Brain microvascular endothelial cell (primary cell): ENCODE measurements around the gene PIAS4.
A peak's percentile ranks its signal among the peaks of the same experiment; 100 is the strongest.

Experiments
- DNase-seq: peaks from one replicate; pipeline ENCODE4 v3.0.0-alpha.2; 2020
- H3K27ac ChIP-seq: fragments of 250-450 bp; sonication (Bioruptor Pico); 2 replicates; pipeline ENCODE4 v1.5.1; 2020; ENCODE audit warnings: mild to moderate bottlenecking, moderate library complexity
- H3K27me3 ChIP-seq: fragments of 250-450 bp; sonication (Bioruptor Pico); replicated peaks from 2 replicates; pipeline ENCODE4 v1.5.1; 2020; ENCODE audit warnings: mild to moderate bottlenecking
- H3K36me3 ChIP-seq: fragments of 250-450 bp; sonication (Bioruptor Pico); replicated peaks from 2 replicates; pipeline ENCODE4 v1.5.1; 2020; ENCODE audit warnings: mild to moderate bottlenecking
- H3K4me3 ChIP-seq: 2 replicates; pipeline ENCODE4 v1.5.1; 2011; ENCODE audit warnings: low read depth, mild to moderate bottlenecking, control low read depth, low read length, moderate library complexity
- in situ Hi-C: cut with HindIII; loops from 2 replicates; pipeline ENCODE4 v1.10.0; 2017; ENCODE audit warnings: low sequenced_read_pairs, low pct_ligation_motif_present
- TF ChIP-seq, protein P1 (sequence below): IDR thresholded peaks from 2 replicates; pipeline ENCODE4 v1.5.1; 2011; ENCODE audit warnings: low read depth, mild to moderate bottlenecking, moderate library complexity, low read length, control low read depth, inconsistent platforms; ENCODE audit errors: missing control alignments

PIAS4 gene

DNA sequence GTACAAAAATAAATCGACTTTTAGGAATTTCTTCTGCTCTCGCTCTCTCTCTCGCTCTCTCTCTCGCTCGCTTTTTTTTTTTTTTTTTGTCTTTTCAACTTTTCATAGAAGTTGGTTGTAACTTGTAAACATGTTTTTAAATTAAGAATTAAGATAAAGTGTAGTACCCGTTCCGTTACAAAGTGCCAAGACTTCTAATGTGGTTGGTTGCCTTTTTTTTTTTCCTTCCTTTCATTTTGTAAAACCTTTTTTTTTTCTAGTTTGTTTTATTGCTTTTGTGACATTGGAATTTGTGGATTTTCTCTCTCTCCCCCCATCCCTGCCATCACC is 38.8 kb downstream of the PIAS4 start:
- in situ Hi-C loops, result no loop called here
- Histone ChIP-seq H3K4me3 (no peak overlapping the region), H3K36me3 (peaks cover 32% of the 10 kb centered on the region), H3K27ac (no peak overlapping the region), H3K27me3 (no peaks in the 10 kb centered on the region)
- TF ChIP-seq, protein P1, sequence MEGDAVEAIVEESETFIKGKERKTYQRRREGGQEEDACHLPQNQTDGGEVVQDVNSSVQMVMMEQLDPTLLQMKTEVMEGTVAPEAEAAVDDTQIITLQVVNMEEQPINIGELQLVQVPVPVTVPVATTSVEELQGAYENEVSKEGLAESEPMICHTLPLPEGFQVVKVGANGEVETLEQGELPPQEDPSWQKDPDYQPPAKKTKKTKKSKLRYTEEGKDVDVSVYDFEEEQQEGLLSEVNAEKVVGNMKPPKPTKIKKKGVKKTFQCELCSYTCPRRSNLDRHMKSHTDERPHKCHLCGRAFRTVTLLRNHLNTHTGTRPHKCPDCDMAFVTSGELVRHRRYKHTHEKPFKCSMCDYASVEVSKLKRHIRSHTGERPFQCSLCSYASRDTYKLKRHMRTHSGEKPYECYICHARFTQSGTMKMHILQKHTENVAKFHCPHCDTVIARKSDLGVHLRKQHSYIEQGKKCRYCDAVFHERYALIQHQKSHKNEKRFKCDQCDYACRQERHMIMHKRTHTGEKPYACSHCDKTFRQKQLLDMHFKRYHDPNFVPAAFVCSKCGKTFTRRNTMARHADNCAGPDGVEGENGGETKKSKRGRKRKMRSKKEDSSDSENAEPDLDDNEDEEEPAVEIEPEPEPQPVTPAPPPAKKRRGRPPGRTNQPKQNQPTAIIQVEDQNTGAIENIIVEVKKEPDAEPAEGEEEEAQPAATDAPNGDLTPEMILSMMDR, result no peak
- DNase-seq, result no peak

- H3K27me3 ChIP-seq, result no peaks in the 10 kb centered on the region
- H3K36me3 ChIP-seq, result peaks cover 29% of the 10 kb centered on the region
- DNase-seq, result no peak
- TF ChIP-seq, protein P1, result no peak
- H3K27ac ChIP-seq, result no peak overlapping the region
- in situ Hi-C loops, result no loop called here
- no peak overlapping the region for H3K4me3 ChIP-seq
These were observed 39.6 kb downstream of the PIAS4 start for GRCh38 chr19:4046946-4047683.

DNA sequence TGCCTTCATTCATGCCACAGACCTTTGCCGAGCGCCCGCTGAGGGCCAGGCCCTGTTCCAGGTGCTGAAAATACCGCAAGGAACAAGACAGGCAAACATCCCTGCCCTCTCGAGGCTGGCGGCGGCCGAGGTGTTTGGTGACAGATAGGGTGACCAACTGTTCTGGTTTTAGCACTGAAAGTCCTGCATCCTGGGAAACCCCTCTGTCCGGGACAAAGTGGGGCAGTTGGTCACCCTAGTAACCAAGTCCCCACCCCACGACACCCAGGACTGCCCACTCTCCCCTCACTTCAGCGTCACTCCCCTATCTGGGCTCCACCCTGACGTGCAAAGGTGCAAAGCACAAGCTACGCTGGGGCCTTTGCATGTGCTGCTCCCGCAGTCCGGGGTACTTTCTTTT is 41.9 kb downstream of the PIAS4 start:
- Histone ChIP-seq H3K36me3 (peaks cover 47% of the 10 kb centered on the region), H3K4me3 (no peak overlapping the region), H3K27ac (no peak overlapping the region), H3K27me3 (no peaks in the 10 kb centered on the region)
- in situ Hi-C loops, result no loop called here
- TF ChIP-seq, protein P1, result no peak
- no peak for DNase-seq

- TF ChIP-seq, protein P1, result no peak
- DNase-seq, result peak; percentile 31
- H3K36me3 ChIP-seq, result peaks cover 51% of the 10 kb centered on the region
- H3K27ac ChIP-seq, result peak overlapping the region; percentile 74
- in situ Hi-C loops, result no loop called here
- no peak overlapping the region for H3K4me3 ChIP-seq
- H3K27me3 ChIP-seq, result no peaks in the 10 kb centered on the region
These were observed 43.9 kb downstream of the PIAS4 start for GRCh38 chr19:4051175-4052101.

DNA sequence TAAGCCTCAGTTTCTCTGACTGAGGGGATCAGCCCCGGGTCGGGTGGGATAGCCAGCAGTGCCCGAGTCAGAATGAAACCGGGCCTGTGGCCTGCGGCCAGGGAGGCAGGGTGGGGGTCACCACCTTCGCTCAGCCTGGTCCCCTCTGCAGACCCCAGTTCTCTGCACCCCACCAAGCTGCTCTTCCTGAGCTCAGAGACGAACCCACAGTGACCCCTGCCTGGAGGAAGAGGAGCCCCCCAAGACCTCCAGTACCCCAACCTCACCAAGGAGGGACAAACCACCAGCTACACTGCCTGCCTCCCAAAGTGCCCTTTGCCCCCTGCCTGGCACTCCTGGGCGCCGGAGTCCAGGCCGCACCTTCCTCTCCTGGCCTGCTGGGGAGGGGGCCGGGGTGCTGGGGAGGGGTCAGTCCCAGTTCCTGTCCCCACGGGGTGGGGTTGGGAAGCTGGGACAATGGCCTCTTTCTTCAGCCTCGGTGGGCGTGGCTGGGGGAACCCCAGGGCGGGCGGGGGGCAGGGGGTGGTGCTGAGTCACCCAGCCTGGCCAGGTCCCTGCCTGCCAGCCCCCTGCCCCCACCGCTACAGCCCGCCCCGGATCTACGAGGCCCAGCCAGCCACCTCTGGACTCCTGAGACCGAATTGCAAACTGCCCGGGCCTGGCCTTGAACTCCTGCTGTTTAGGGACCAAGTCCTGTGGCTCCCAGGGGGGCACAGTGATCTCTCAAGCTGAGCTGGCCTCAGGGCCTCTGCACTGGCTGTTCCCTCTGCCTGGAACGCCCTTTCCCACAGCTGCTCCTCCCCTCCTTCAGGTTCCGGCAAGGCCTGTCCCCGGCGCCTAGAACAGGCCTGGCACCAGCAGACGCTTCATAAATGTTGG is 44.8 kb downstream of the PIAS4 start:
- DNase-seq, result no peak
- TF ChIP-seq, protein P1, result no peak
- Histone ChIP-seq H3K27me3 (no peaks in the 10 kb centered on the region), H3K36me3 (peaks cover 53% of the 10 kb centered on the region), H3K4me3 (no peak overlapping the region), H3K27ac (peak overlapping the region; percentile 74)
- in situ Hi-C loops, result no loop called here
